ENCODE measurements around the gene KPTN. TPM values are rescaled to one million over a fixed set of nuclear protein-coding genes. Genes with fewer than 3 reads are reported as not detected.

The KPTN gene
- total and polyA plus RNA-seq, 4 donors, result 2.3 to 6.0 (median 4.0) TPM

DNA sequence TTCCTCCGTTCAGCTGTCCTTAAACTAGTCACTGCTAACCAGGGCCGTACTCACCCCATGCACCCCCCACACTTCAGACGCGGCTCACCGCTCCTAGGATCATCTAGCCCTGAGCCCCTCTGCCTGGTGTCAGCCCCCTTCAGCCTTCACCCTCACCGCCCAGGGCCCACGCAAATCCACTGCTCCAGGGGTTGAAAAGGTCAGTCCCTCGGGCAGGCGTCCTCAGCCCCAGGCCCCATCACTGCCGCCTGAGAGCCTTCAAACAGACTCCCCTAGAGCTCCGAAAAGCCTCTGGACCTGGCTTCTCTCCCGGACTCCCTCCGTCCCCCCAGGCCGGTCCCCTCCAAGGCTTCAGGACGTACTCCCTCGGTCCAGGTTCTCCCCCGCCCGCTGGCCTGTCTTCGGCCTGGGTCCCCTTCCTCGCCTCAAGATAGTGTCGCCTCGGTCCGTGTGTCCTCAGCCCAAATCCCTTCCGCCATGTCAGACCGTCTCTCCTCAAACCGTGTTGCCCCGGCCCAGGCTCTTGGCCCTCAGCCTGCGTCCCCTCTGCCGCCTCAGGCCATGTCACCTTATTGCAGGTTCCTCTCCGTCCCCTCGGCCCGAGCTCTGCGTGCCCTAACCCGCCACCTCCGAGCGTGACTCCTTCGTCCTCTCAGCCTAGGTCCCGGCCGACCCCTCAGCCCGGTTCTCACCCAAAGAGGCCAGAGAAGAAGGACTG is 30.3 kb upstream of the KPTN start:
- Histone ChIP-seq H3K4me3 (ENCODE audit: low read depth in 1 of 3, low read length in 3 of 3) (peak overlapping the region; percentile 72 to 100 (median 96)), H3K27ac (ENCODE audit: low read depth in 1 of 2, low read length in 2 of 2) (peak overlapping the region; percentile 87 to 98), H3K9me3 (ENCODE audit: control insufficient read depth in 4 of 4, low read length in 3 of 4) (no peaks in the 10 kb centered on the region), H3K4me1 (ENCODE audit: control insufficient read depth in 4 of 4, insufficient read depth in 4 of 4, low read length in 3 of 4) (peaks cover 18 to 55% (median 42%) of the 10 kb centered on the region in 4 donors), H3K27me3 (ENCODE audit: control insufficient read depth in 4 of 4, insufficient read depth in 4 of 4, low read length in 3 of 4) (no peaks in the 10 kb centered on the region), H3K9ac (ENCODE audit: low read depth in 1 of 2, low read length in 2 of 2) (peak overlapping the region; percentile 97), H3K36me3 (ENCODE audit: control insufficient read depth in 4 of 4, insufficient read depth in 3 of 4, low read depth in 1 of 4, low read length in 3 of 4) (peaks cover 0 to 2% (median 0%) of the 10 kb centered on the region in 4 donors)
- DNase-seq (ENCODE audit: low spot score), result no peak
- 2% methylated on average over 40 of the region's 40 CpGs for WGBS
- TF ChIP-seq GABPA (IDR thresholded peaks at IDR 0.05 in 1 of 2, conservative IDR thresholded peaks at IDR 0.05 in 1 of 2), result no peak
- no peak for TF ChIP-seq CTCF (IDR thresholded peaks at IDR 0.05; ENCODE audit: low read depth, low read length, missing input control)
- no peak for TF ChIP-seq REST (IDR thresholded peaks at IDR 0.05)
- TF ChIP-seq, protein P1, sequence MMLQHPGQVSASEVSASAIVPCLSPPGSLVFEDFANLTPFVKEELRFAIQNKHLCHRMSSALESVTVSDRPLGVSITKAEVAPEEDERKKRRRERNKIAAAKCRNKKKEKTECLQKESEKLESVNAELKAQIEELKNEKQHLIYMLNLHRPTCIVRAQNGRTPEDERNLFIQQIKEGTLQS (IDR thresholded peaks at IDR 0.05), result no peak
- TF ChIP-seq RAD21 (IDR thresholded peaks at IDR 0.05), result no peak
- TF ChIP-seq FOXA2 (IDR thresholded peaks at IDR 0.05), result no peak
- TF ChIP-seq EGR1 (IDR thresholded peaks at IDR 0.05; ENCODE audit: low read depth in 2 of 2), result no peak
- no peak for TF ChIP-seq YY1 (IDR thresholded peaks at IDR 0.05)
- TF ChIP-seq SP1 (IDR thresholded peaks at IDR 0.05), result no peak
- TF ChIP-seq ZBTB33 (IDR thresholded peaks at IDR 0.05), result no peak
- TF ChIP-seq TAF1 (conservative IDR thresholded peaks at IDR 0.05), result no peak
- no peak for TF ChIP-seq NR2F2 (IDR thresholded peaks at IDR 0.05)
- no peak for TF ChIP-seq MAX (IDR thresholded peaks at IDR 0.05)
- no peak for TF ChIP-seq HNF4A (conservative IDR thresholded peaks at IDR 0.05)
- TF ChIP-seq FOXA1 (IDR thresholded peaks at IDR 0.05), result no peak
- TF ChIP-seq RXRA (IDR thresholded peaks at IDR 0.05), result no peak
- TF ChIP-seq HNF4G (IDR thresholded peaks at IDR 0.05), result no peak
- TF ChIP-seq JUND (IDR thresholded peaks at IDR 0.05), result no peak

Measured in liver (tissue), 9 donors.